ENCODE results near the gene PAK5.

GRCh38 chr20:9543214-9543613 is 295.7 kb downstream of the PAK5 start:
- TF ChIP-seq, protein P1, sequence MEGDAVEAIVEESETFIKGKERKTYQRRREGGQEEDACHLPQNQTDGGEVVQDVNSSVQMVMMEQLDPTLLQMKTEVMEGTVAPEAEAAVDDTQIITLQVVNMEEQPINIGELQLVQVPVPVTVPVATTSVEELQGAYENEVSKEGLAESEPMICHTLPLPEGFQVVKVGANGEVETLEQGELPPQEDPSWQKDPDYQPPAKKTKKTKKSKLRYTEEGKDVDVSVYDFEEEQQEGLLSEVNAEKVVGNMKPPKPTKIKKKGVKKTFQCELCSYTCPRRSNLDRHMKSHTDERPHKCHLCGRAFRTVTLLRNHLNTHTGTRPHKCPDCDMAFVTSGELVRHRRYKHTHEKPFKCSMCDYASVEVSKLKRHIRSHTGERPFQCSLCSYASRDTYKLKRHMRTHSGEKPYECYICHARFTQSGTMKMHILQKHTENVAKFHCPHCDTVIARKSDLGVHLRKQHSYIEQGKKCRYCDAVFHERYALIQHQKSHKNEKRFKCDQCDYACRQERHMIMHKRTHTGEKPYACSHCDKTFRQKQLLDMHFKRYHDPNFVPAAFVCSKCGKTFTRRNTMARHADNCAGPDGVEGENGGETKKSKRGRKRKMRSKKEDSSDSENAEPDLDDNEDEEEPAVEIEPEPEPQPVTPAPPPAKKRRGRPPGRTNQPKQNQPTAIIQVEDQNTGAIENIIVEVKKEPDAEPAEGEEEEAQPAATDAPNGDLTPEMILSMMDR (IDR thresholded peaks at IDR 0.05), result no peak
- no peak for TF ChIP-seq POLR2A (IDR thresholded peaks at IDR 0.05)
